Mammary microvascular endothelial cell (primary cell): ENCODE measurements around the gene SMIM43. TPM values are rescaled to one million over a fixed set of nuclear protein-coding genes. Genes with fewer than 3 reads are reported as not detected.

Experiments
- total RNA-seq: library from RNA; depleted of rRNA; stranded (reverse); fragments of >200 nt; gene quantifications from 2 replicates; pipeline ENCODE4 v1.2.3, GENCODE V29; 2015

The SMIM43 gene
- total RNA-seq: 0.20 and 0.53 TPM in 2 replicates

GRCh38 chr4:121764702-121765367 is at the start of gene SMIM43:
Gene SMIM43 (minus strand): TSS chr4:121765164. CDS start chr4:121765105, 59 bp downstream.

GRCh38 chr4:121800961-121801714 is 36.2 kb upstream of the SMIM43 start, which contains the start of gene EXOSC9:
Gene EXOSC9 (plus strand): TSS chr4:121801323. CDS start chr4:121801425, 102 bp downstream.

Other genes with a start within 250 kb of the SMIM43 start
- 735 and 779 TPM in 2 replicates for gene ANXA5, start 68.2 kb downstream of the SMIM43 start, total RNA-seq
- gene EXOSC9, start 36.2 kb upstream of the SMIM43 start, total RNA-seq: 55.1 and 59.9 TPM in 2 replicates
- gene CCNA2, start 58.7 kb upstream of the SMIM43 start, total RNA-seq: 103 and 107 TPM in 2 replicates
- 18.6 and 22.1 TPM in 2 replicates for gene BBS7, start 105.3 kb upstream of the SMIM43 start, total RNA-seq
- 0.07 TPM in 1 of 2 replicates, not detected in the other for gene TRPC3, start 186.9 kb upstream of the SMIM43 start, total RNA-seq